Progenitor cell of endocrine pancreas (in vitro differentiated cells): ENCODE results near the gene CDH13. TPM values are rescaled to one million over a fixed set of nuclear protein-coding genes. Genes with fewer than 3 reads are reported as not detected.

Source experiments
- DNase-seq: peaks from one replicate; pipeline ENCODE4 v3.0.0; 2021; ENCODE audit warnings: low spot score; ENCODE audit not compliant: unreplicated experiment
- H3K27ac Mint-ChIP-seq: 2 replicates; pipeline ENCODE4 v1.8.0; 2021; ENCODE audit warnings: mild to moderate bottlenecking, moderate library complexity, mixed read lengths
- H3K27me3 Mint-ChIP-seq: 2 replicates; pipeline ENCODE4 v1.8.0; 2021; ENCODE audit warnings: mixed read lengths
- H3K36me3 Mint-ChIP-seq: 2 replicates; pipeline ENCODE4 v1.8.0; 2022; ENCODE audit warnings: mixed read lengths; ENCODE audit not compliant: insufficient read depth
- H3K4me1 Mint-ChIP-seq: 2 replicates; pipeline ENCODE4 v1.8.0; 2021; ENCODE audit warnings: low read depth, mixed read lengths
- H3K4me3 Mint-ChIP-seq: 2 replicates; pipeline ENCODE4 v1.8.0; 2021; ENCODE audit warnings: low read depth, mild to moderate bottlenecking, moderate library complexity, mixed read lengths
- H3K9me3 Mint-ChIP-seq: 2 replicates; pipeline ENCODE4 v1.8.0; 2021; ENCODE audit warnings: low read depth, mixed read lengths
- total RNA-seq: library from RNA; stranded (reverse); gene quantifications from 2 replicates; pipeline ENCODE4 v1.2.1, GENCODE V29; 2021
- TF ChIP-seq, protein P1 (sequence below): fragments of 200-600 bp; sonication (generic); IDR thresholded peaks from one replicate; pipeline ENCODE4 v1.5.0; 2021; ENCODE audit warnings: antibody characterized with exemption, mild to moderate bottlenecking; ENCODE audit not compliant: unreplicated experiment

Gene CDH13
- total RNA-seq, 1 donor from 2014 or later = 0.38 TPM

DNA sequence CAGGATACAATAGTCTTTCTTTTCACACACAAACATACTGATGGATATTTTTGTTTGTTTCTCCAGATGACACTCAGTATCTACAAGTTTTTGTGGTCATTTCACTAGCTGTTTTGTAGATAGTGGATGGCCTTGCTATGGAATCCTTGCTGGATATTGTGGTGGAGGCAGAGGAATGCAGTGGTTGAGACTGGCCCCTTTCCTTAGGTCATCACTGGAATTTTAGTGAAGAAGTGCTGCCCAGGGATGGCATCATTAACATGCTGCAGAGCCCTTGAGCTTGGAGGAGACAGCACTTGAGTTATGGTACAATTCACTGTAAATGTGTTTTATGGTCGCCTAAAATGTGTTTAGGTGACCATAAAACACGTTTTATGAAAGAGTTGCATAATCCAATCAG, 725.1 kb downstream of the CDH13 start:
- H3K9me3 Mint-ChIP-seq = no peaks in the 10 kb centered on the region
- no peak overlapping the region for H3K27ac Mint-ChIP-seq
- DNase-seq = no peak
- no peaks in the 10 kb centered on the region for H3K27me3 Mint-ChIP-seq
- no peaks in the 10 kb centered on the region for H3K36me3 Mint-ChIP-seq
- TF ChIP-seq, protein P1, sequence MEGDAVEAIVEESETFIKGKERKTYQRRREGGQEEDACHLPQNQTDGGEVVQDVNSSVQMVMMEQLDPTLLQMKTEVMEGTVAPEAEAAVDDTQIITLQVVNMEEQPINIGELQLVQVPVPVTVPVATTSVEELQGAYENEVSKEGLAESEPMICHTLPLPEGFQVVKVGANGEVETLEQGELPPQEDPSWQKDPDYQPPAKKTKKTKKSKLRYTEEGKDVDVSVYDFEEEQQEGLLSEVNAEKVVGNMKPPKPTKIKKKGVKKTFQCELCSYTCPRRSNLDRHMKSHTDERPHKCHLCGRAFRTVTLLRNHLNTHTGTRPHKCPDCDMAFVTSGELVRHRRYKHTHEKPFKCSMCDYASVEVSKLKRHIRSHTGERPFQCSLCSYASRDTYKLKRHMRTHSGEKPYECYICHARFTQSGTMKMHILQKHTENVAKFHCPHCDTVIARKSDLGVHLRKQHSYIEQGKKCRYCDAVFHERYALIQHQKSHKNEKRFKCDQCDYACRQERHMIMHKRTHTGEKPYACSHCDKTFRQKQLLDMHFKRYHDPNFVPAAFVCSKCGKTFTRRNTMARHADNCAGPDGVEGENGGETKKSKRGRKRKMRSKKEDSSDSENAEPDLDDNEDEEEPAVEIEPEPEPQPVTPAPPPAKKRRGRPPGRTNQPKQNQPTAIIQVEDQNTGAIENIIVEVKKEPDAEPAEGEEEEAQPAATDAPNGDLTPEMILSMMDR = no peak
- no peak overlapping the region for H3K4me3 Mint-ChIP-seq
- no peaks in the 10 kb centered on the region for H3K4me1 Mint-ChIP-seq

GRCh38 chr16:83353241-83353640, 726.5 kb downstream of the CDH13 start:
- Mint-ChIP-seq H3K9me3 (no peaks in the 10 kb centered on the region), H3K36me3 (no peaks in the 10 kb centered on the region), H3K4me1 (no peaks in the 10 kb centered on the region), H3K27ac (no peak overlapping the region), H3K27me3 (no peaks in the 10 kb centered on the region), H3K4me3 (no peak overlapping the region)
- no peak for DNase-seq
- TF ChIP-seq, protein P1 = no peak

DNA sequence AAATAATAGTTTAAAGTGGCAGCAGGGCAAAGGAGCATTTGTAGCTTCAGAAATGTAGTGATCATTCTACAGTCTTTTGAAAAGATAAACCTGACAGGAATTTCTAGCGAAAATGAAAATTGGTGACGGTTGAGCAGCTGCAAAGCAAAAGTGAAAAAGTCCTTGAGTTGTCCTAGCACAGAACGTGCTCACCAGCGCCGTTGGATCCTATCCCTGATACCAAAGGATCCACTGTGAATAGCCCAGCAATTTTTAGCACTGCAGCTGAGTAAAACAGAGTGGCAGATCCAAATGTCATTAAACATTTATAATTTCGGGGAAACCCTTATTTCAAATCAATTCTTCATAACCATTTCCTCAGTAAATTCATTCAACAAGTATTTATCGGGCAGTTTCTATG, 727.2 kb downstream of the CDH13 start:
- no peaks in the 10 kb centered on the region for H3K36me3 Mint-ChIP-seq
- no peaks in the 10 kb centered on the region for H3K4me1 Mint-ChIP-seq
- no peaks in the 10 kb centered on the region for H3K9me3 Mint-ChIP-seq
- TF ChIP-seq, protein P1 = no peak
- no peaks in the 10 kb centered on the region for H3K27me3 Mint-ChIP-seq
- H3K4me3 Mint-ChIP-seq = no peak overlapping the region
- H3K27ac Mint-ChIP-seq = no peak overlapping the region
- no peak for DNase-seq

DNA sequence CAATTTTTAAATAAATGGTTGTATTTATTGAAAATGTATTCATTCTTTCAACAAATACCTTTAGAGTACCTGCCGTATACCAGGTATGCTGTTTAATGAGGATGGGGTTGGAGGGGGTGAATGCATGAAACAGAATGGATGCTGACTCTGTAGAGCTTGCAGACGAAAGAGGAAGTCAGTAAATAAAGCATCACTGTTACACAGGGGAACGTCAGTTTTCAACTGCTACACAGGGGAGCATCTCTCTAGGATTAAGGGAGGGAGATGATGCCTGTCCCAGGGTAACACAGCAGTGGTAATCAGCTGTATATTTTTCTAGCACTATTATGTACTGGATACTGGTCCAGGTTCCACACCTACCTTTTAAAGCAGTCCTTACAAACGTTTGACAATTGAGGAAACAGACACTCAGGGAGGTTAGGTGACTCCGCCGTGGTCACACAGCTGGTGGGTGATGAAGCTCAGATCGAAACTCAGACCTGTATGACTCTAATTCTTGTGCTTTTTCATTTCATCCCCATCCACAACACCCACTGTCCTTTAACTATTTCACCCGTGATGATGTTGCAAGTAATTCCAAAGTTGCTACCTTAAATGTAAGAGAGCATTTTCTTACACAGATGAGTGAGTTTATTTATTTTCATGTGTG, 728.9 kb downstream of the CDH13 start:
- no peaks in the 10 kb centered on the region for H3K36me3 Mint-ChIP-seq
- TF ChIP-seq, protein P1 = no peak
- no peaks in the 10 kb centered on the region for H3K9me3 Mint-ChIP-seq
- H3K27me3 Mint-ChIP-seq = no peaks in the 10 kb centered on the region
- no peaks in the 10 kb centered on the region for H3K4me1 Mint-ChIP-seq
- H3K27ac Mint-ChIP-seq = no peak overlapping the region
- DNase-seq = no peak
- no peak overlapping the region for H3K4me3 Mint-ChIP-seq

DNA sequence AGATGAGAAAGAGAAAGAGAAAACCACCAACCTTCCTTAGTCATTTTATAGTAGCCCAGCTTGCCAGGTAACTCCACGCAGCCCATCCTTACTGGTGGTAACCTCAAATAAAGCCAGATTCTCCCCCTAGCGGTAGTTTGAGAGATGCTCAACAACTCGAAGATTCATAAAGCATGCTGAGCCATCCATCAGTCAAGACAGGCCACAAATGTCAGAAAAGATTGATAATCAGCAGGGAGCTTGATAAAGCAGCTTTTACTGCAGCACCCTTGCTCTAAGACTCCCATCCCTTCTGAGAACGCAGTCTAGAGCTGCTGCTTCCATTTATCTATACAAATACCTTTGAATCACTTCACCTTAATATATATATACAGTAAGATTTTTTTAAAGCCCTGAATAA, 729.5 kb downstream of the CDH13 start:
- Mint-ChIP-seq H3K9me3 (peaks cover 3% of the 10 kb centered on the region), H3K27ac (no peak overlapping the region), H3K4me1 (no peaks in the 10 kb centered on the region), H3K36me3 (no peaks in the 10 kb centered on the region), H3K4me3 (no peak overlapping the region), H3K27me3 (peaks cover 2% of the 10 kb centered on the region)
- TF ChIP-seq, protein P1 = peak; percentile 71
- peak; percentile 11 for DNase-seq
